RPMI8226 (cell line): ENCODE measurements around the gene PRCC.

Experiments
- DNase-seq: peaks from one replicate; pipeline ENCODE4 v3.0.0-alpha.2; 2015

The PRCC gene

GRCh38 chr1:156816561-156817328 is 49.4 kb downstream of the PRCC start, which contains the start of gene SH2D2A:
Gene SH2D2A, minus strand, starts transcription at chr1:156816848. Its CDS starts 140 bp downstream, at chr1:156816708.
- peak; percentile 95 for DNase-seq

GRCh38 chr1:156821801-156822200 is 54.5 kb downstream of the PRCC start:
- DNase-seq = no peak

- DNase-seq = no peak
Measured at GRCh38 chr1:156822680-156823079, 55.3 kb downstream of the PRCC start.

- DNase-seq = no peak
Measured at GRCh38 chr1:156823210-156823790, 56.0 kb downstream of the PRCC start.

- DNase-seq = no peak
Measured at GRCh38 chr1:156826630-156827029, 59.3 kb downstream of the PRCC start.

- DNase-seq = no peak
Measured at GRCh38 chr1:156828400-156829124, 61.2 kb downstream of the PRCC start.

GRCh38 chr1:156832434-156832833 is 65.1 kb downstream of the PRCC start:
- no peak for DNase-seq

- peak; percentile 72 for DNase-seq
Measured at GRCh38 chr1:156833603-156834002, 66.3 kb downstream of the PRCC start.

- no peak for DNase-seq
Measured at GRCh38 chr1:156834322-156834721, 67.0 kb downstream of the PRCC start.

- no peak for DNase-seq
Measured at GRCh38 chr1:156836041-156836654, 68.8 kb downstream of the PRCC start.

GRCh38 chr1:156836892-156837291 is 69.6 kb downstream of the PRCC start:
- no peak for DNase-seq

GRCh38 chr1:156838972-156839371 is 71.6 kb downstream of the PRCC start:
- DNase-seq = peak; percentile 61

- DNase-seq = no peak
Measured at GRCh38 chr1:156839426-156840109, 72.2 kb downstream of the PRCC start.

- DNase-seq = peak; percentile 64
Measured at GRCh38 chr1:156840186-156840897, 73.0 kb downstream of the PRCC start.

- no peak for DNase-seq
Measured at GRCh38 chr1:156840898-156841279, 73.6 kb downstream of the PRCC start.

- DNase-seq = no peak
Measured at GRCh38 chr1:156841295-156841855, 74.0 kb downstream of the PRCC start.

GRCh38 chr1:156842618-156843300 is 75.4 kb downstream of the PRCC start:
- no peak for DNase-seq

- DNase-seq = no peak
Measured at GRCh38 chr1:156844102-156844501, 76.8 kb downstream of the PRCC start.

- DNase-seq = no peak
Measured at GRCh38 chr1:156844638-156845037, 77.3 kb downstream of the PRCC start.

GRCh38 chr1:156845055-156845952 is 78.0 kb downstream of the PRCC start:
- DNase-seq = peak; percentile 31
